Erythroblast (primary cell): Measurements from ENCODE around the gene PCED1B.

Experiments
- GATA1 ChIP-seq: IDR thresholded peaks from 2 replicates; pipeline ENCODE4 v1.6.1; 2011; ENCODE audit warnings: low read depth, mild to moderate bottlenecking, control low read depth, low read length, moderate library complexity
- POLR2A ChIP-seq: IDR thresholded peaks from 2 replicates; pipeline ENCODE4 v1.6.1; 2011; ENCODE audit warnings: mild to moderate bottlenecking, low read length

DNA sequence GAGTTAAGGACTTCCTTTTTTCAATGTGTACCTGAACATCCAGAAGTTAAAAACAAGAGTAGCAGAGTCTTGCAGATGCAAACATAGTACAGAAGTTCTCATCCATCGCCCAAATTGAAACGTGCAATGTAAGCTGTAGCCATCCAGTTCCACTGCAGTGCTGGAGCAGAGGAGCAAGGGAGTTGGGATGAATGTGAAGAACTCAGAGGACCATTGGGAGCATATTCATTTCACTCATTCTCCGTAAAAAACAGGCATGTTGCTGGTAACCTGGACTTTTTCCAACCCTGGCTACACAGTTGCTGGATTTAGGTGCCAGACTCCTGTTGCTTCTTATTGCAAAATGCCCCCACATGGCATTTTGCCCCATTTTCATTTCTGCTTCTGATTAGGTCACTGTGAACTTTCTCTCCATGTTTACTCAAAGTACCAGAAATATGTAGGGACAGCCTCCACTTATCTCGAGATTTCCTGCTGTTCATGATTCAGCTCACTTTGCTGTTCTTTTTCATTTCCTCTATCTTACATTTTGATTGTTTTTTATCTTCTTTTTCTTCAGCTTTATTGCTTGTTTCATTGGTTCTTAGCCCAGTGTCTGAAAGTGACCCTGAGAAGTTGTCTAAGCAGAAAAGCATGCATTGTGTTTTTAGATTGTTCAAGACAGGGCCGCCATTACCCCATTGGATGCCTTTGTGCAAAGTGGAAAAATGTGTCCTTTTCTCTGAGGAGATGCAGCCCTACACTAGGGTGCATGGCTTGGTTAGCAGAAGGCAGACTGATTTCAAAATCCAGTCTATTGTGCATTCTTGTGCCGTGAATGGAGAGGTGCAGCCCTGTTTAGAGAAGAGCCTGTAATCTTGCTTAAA, 109.4 kb downstream of the PCED1B start:
- TF ChIP-seq POLR2A (no peak), GATA1 (no peak)
